GM12874 (cell line): ENCODE data around the gene AKAP3.

Experiments
- CTCF ChIP-seq: IDR thresholded peaks from 2 replicates; pipeline ENCODE4 v1.5.1; 2011; ENCODE audit warnings: low read depth, mild to moderate bottlenecking, control low read depth, low read length, moderate library complexity; ENCODE audit not compliant: insufficient read depth

Gene AKAP3

DNA sequence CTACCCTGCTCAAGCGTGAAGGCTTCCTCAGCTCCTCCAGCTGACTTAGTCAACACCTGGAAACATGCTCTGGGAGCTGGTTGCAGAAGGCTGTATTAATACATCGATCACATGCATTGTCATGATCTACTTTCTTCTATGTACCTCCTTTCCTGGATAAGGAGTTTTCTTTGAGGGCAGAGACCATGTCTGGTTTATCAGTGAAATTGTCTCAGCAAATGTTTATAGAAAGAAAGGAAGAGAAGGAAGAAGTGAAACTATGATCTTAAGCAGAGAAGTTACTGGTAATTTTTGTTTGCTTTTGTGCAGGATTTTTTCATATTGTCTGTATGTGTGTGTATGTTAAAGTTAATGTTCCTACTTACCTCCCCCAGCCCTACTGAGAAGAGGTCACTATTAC is 82.4 kb downstream of the AKAP3 start:
- TF ChIP-seq CTCF, result no peak
